HEK293 (cell line): Measurements from ENCODE around the gene TMOD1.

Experiments
- GLI4 ChIP-seq: fragments of 450-650 bp; formaldehyde crosslinking; IDR thresholded peaks from 2 replicates; pipeline ENCODE4 v1.5.1; 2016; ENCODE audit warnings: missing biosample characterization, missing genetic modification characterization
- HIC1 ChIP-seq: fragments of 450-650 bp; formaldehyde crosslinking; IDR thresholded peaks from 2 replicates; pipeline ENCODE4 v1.5.1; 2016; ENCODE audit warnings: missing biosample characterization, missing genetic modification characterization
- WT1 ChIP-seq: fragments of 450-650 bp; formaldehyde crosslinking; IDR thresholded peaks from 2 replicates; pipeline ENCODE4 v1.5.1; 2016; ENCODE audit warnings: missing biosample characterization, missing genetic modification characterization
- ZBTB17 ChIP-seq: fragments of 450-650 bp; formaldehyde crosslinking; IDR thresholded peaks from 2 replicates; pipeline ENCODE4 v1.5.1; 2016; ENCODE audit warnings: missing biosample characterization, missing genetic modification characterization
- ZFP3 ChIP-seq: fragments of 450-650 bp; formaldehyde crosslinking; IDR thresholded peaks from 2 replicates; pipeline ENCODE4 v1.5.1; 2016; ENCODE audit warnings: low read depth, missing biosample characterization, missing genetic modification characterization
- ZFP37 ChIP-seq: fragments of 450-650 bp; formaldehyde crosslinking; IDR thresholded peaks from 2 replicates; pipeline ENCODE4 v1.5.1; 2016; ENCODE audit warnings: missing biosample characterization, missing genetic modification characterization
- ZNF114 ChIP-seq: fragments of 450-650 bp; formaldehyde crosslinking; IDR thresholded peaks from 2 replicates; pipeline ENCODE4 v1.5.0; 2017; ENCODE audit warnings: missing biosample characterization, missing genetic modification characterization
- ZNF292 ChIP-seq: fragments of 450-650 bp; formaldehyde crosslinking; IDR thresholded peaks from 2 replicates; pipeline ENCODE4 v1.5.1; 2016; ENCODE audit warnings: low read depth, missing biosample characterization, missing genetic modification characterization, borderline replicate concordance
- ZNF350 ChIP-seq: fragments of 450-650 bp; formaldehyde crosslinking; IDR thresholded peaks from 2 replicates; pipeline ENCODE4 v1.5.0; 2017; ENCODE audit warnings: missing biosample characterization, mild to moderate bottlenecking, missing genetic modification characterization
- ZNF391 ChIP-seq: fragments of 450-650 bp; formaldehyde crosslinking; IDR thresholded peaks from 2 replicates; pipeline ENCODE4 v1.5.1; 2016; ENCODE audit warnings: low read depth, missing biosample characterization, missing genetic modification characterization, borderline replicate concordance
- ZNF701 ChIP-seq: fragments of 450-650 bp; formaldehyde crosslinking; IDR thresholded peaks from 2 replicates; pipeline ENCODE4 v1.5.1; 2016; ENCODE audit warnings: missing biosample characterization, missing genetic modification characterization
- TF ChIP-seq, protein P1 (sequence below): fragments of 450-650 bp; formaldehyde crosslinking; conservative IDR thresholded peaks from 2 replicates; pipeline ENCODE4 v1.5.1; 2016; ENCODE audit warnings: low read depth, missing biosample characterization, missing genetic modification characterization
- TF ChIP-seq, protein P2 (sequence below): fragments of 450-650 bp; formaldehyde crosslinking; IDR thresholded peaks from 2 replicates; pipeline ENCODE4 v1.5.1; 2016; ENCODE audit warnings: missing biosample characterization, missing genetic modification characterization
- TF ChIP-seq, protein P3 (sequence below): fragments of 450-650 bp; formaldehyde crosslinking; IDR thresholded peaks from 2 replicates; pipeline ENCODE4 v1.5.1; 2017; ENCODE audit warnings: missing biosample characterization, missing genetic modification characterization
- TF ChIP-seq, protein P4 (sequence below): fragments of 450-650 bp; formaldehyde crosslinking; optimal IDR thresholded peaks from 2 replicates; pipeline ENCODE3; 2016; ENCODE audit warnings: missing biosample characterization, mild to moderate bottlenecking, missing genetic modification characterization
- TF ChIP-seq, protein P5 (sequence below): fragments of 450-650 bp; formaldehyde crosslinking; IDR thresholded peaks from 2 replicates; pipeline ENCODE4 v1.5.1; 2016; ENCODE audit warnings: missing biosample characterization, missing genetic modification characterization
- TF ChIP-seq, protein P6 (sequence below): fragments of 450-650 bp; formaldehyde crosslinking; IDR thresholded peaks from 2 replicates; pipeline ENCODE4; 2016; ENCODE audit warnings: missing biosample characterization, missing genetic modification characterization
- TF ChIP-seq, protein P7 (sequence below): fragments of 450-650 bp; IDR thresholded peaks from 2 replicates; pipeline ENCODE4 v1.5.1; 2018; ENCODE audit warnings: missing biosample characterization, mild to moderate bottlenecking, missing genetic modification characterization
- TF ChIP-seq, protein P8 (sequence below): fragments of 450-650 bp; formaldehyde crosslinking; IDR thresholded peaks from 2 replicates; pipeline ENCODE4 v1.5.1; 2016; ENCODE audit warnings: missing biosample characterization, missing genetic modification characterization, low read depth

TMOD1 gene

GRCh38 chr9:97632985-97633858 is 131.8 kb downstream of the TMOD1 start, which contains the start of the genes NCBP1 and TSTD2 (continued):
- TF ChIP-seq, protein P1, sequence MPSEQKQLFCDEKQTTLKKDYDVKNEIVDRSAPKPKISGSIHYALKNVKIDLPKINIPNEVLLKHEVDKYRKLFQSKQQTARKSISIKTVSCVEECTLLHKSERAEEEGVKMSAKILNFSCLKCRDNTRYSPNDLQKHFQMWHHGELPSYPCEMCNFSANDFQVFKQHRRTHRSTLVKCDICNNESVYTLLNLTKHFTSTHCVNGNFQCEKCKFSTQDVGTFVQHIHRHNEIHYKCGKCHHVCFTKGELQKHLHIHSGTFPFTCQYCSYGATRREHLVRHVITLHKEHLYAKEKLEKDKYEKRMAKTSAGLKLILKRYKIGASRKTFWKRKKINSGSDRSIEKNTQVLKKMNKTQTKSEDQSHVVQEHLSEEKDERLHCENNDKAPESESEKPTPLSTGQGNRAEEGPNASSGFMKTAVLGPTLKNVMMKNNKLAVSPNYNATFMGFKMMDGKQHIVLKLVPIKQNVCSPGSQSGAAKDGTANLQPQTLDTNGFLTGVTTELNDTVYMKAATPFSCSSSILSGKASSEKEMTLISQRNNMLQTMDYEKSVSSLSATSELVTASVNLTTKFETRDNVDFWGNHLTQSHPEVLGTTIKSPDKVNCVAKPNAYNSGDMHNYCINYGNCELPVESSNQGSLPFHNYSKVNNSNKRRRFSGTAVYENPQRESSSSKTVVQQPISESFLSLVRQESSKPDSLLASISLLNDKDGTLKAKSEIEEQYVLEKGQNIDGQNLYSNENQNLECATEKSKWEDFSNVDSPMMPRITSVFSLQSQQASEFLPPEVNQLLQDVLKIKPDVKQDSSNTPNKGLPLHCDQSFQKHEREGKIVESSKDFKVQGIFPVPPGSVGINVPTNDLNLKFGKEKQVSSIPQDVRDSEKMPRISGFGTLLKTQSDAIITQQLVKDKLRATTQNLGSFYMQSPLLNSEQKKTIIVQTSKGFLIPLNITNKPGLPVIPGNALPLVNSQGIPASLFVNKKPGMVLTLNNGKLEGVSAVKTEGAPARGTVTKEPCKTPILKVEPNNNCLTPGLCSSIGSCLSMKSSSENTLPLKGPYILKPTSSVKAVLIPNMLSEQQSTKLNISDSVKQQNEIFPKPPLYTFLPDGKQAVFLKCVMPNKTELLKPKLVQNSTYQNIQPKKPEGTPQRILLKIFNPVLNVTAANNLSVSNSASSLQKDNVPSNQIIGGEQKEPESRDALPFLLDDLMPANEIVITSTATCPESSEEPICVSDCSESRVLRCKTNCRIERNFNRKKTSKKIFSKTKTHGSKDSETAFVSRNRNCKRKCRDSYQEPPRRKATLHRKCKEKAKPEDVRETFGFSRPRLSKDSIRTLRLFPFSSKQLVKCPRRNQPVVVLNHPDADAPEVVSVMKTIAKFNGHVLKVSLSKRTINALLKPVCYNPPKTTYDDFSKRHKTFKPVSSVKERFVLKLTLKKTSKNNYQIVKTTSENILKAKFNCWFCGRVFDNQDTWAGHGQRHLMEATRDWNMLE (tag by site-specific recombination), result peak; percentile 92
- TF ChIP-seq, protein P2, sequence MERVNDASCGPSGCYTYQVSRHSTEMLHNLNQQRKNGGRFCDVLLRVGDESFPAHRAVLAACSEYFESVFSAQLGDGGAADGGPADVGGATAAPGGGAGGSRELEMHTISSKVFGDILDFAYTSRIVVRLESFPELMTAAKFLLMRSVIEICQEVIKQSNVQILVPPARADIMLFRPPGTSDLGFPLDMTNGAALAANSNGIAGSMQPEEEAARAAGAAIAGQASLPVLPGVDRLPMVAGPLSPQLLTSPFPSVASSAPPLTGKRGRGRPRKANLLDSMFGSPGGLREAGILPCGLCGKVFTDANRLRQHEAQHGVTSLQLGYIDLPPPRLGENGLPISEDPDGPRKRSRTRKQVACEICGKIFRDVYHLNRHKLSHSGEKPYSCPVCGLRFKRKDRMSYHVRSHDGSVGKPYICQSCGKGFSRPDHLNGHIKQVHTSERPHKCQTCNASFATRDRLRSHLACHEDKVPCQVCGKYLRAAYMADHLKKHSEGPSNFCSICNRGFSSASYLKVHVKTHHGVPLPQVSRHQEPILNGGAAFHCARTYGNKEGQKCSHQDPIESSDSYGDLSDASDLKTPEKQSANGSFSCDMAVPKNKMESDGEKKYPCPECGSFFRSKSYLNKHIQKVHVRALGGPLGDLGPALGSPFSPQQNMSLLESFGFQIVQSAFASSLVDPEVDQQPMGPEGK (tag by site-specific recombination), result peak; percentile 75
- TF ChIP-seq ZFP3 (tag by site-specific recombination) (no peak), ZNF292 (no peak), ZNF391 (no peak), ZBTB17 (tag by site-specific recombination) (peak; percentile 48; the same call in 1 of the 2 replicates), ZFP37 (no peak; the same call in 1 of the 2 replicates), ZNF114 (tag by site-specific recombination) (no peak), ZNF350 (tag by site-specific recombination) (no peak), HIC1 (tag by site-specific recombination) (no peak), WT1 (tag by site-specific recombination) (no peak; the same call in 1 of the 2 replicates), GLI4 (tag by site-specific recombination) (no peak), ZNF701 (tag by site-specific recombination) (no peak)
- TF ChIP-seq, protein P3, sequence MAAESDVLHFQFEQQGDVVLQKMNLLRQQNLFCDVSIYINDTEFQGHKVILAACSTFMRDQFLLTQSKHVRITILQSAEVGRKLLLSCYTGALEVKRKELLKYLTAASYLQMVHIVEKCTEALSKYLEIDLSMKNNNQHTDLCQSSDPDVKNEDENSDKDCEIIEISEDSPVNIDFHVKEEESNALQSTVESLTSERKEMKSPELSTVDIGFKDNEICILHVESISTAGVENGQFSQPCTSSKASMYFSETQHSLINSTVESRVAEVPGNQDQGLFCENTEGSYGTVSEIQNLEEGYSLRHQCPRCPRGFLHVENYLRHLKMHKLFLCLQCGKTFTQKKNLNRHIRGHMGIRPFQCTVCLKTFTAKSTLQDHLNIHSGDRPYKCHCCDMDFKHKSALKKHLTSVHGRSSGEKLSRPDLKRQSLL (tag by site-specific recombination), result peak; percentile 71; the same call in 1 of the 2 replicates
- TF ChIP-seq, protein P4, sequence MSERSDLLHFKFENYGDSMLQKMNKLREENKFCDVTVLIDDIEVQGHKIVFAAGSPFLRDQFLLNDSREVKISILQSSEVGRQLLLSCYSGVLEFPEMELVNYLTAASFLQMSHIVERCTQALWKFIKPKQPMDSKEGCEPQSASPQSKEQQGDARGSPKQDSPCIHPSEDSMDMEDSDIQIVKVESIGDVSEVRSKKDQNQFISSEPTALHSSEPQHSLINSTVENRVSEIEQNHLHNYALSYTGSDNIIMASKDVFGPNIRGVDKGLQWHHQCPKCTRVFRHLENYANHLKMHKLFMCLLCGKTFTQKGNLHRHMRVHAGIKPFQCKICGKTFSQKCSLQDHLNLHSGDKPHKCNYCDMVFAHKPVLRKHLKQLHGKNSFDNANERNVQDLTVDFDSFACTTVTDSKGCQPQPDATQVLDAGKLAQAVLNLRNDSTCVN (tag by site-specific recombination), result no peak
- TF ChIP-seq, protein P5, sequence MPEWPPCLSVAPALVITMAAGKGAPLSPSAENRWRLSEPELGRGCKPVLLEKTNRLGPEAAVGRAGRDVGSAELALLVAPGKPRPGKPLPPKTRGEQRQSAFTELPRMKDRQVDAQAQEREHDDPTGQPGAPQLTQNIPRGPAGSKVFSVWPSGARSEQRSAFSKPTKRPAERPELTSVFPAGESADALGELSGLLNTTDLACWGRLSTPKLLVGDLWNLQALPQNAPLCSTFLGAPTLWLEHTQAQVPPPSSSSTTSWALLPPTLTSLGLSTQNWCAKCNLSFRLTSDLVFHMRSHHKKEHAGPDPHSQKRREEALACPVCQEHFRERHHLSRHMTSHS, result no peak
- TF ChIP-seq, protein P6, sequence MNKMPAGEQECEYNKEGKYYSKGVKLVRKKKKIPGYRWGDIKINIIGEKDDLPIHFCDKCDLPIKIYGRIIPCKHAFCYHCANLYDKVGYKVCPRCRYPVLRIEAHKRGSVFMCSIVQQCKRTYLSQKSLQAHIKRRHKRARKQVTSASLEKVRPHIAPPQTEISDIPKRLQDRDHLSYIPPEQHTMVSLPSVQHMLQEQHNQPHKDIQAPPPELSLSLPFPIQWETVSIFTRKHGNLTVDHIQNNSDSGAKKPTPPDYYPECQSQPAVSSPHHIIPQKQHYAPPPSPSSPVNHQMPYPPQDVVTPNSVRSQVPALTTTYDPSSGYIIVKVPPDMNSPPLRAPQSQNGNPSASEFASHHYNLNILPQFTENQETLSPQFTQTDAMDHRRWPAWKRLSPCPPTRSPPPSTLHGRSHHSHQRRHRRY (tag by site-specific recombination), result no peak
- TF ChIP-seq, protein P7, sequence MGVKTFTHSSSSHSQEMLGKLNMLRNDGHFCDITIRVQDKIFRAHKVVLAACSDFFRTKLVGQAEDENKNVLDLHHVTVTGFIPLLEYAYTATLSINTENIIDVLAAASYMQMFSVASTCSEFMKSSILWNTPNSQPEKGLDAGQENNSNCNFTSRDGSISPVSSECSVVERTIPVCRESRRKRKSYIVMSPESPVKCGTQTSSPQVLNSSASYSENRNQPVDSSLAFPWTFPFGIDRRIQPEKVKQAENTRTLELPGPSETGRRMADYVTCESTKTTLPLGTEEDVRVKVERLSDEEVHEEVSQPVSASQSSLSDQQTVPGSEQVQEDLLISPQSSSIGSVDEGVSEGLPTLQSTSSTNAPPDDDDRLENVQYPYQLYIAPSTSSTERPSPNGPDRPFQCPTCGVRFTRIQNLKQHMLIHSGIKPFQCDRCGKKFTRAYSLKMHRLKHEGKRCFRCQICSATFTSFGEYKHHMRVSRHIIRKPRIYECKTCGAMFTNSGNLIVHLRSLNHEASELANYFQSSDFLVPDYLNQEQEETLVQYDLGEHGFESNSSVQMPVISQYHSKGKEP (tag by site-specific recombination), result peak; percentile 86
- TF ChIP-seq, protein P8, sequence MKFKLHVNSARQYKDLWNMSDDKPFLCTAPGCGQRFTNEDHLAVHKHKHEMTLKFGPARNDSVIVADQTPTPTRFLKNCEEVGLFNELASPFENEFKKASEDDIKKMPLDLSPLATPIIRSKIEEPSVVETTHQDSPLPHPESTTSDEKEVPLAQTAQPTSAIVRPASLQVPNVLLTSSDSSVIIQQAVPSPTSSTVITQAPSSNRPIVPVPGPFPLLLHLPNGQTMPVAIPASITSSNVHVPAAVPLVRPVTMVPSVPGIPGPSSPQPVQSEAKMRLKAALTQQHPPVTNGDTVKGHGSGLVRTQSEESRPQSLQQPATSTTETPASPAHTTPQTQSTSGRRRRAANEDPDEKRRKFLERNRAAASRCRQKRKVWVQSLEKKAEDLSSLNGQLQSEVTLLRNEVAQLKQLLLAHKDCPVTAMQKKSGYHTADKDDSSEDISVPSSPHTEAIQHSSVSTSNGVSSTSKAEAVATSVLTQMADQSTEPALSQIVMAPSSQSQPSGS, result peak; percentile 96
